Astrocyte of the spinal cord (primary cell): ENCODE data around the gene SUPT20H.

Experiments used
- DNase-seq: peaks from one replicate; pipeline ENCODE4 v3.0.0; 2011; ENCODE audit warnings: low read depth, low spot score
- H3K4me3 ChIP-seq: 2 replicates; pipeline ENCODE4 v1.5.1; 2011; ENCODE audit warnings: low read depth, mild to moderate bottlenecking, low read length, moderate library complexity
- in situ Hi-C: cut with HindIII; loops from 2 replicates; pipeline ENCODE4 v1.10.0; 2017; ENCODE audit warnings: low sequenced_read_pairs
- TF ChIP-seq, protein P1 (sequence below): IDR thresholded peaks from 2 replicates; pipeline ENCODE4 v1.5.1; 2012; ENCODE audit warnings: low read depth, mild to moderate bottlenecking, low read length, inconsistent platforms

SUPT20H gene

DNA sequence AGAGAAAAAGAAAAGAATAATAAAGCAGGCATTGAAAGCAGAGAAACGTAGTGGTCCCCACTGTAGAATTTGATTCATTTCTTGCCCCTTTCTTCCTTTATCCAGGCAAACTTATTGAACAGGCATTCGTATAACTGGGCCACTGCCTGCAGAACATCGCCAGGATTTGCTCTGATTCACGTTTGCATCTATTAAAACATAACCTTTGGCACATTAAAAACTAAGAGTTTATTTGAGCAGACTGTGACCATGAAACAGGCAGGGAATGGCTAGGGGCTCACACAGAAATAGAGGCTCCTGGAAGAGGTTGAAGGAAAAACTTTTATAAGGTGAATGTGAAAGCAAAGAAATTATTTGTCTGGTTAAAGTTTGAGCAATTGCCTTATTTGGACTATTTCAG is 12.5 kb upstream of the SUPT20H start:
- no peak for DNase-seq
- in situ Hi-C loops = no loop called here
- no peak overlapping the region for H3K4me3 ChIP-seq
- TF ChIP-seq, protein P1, sequence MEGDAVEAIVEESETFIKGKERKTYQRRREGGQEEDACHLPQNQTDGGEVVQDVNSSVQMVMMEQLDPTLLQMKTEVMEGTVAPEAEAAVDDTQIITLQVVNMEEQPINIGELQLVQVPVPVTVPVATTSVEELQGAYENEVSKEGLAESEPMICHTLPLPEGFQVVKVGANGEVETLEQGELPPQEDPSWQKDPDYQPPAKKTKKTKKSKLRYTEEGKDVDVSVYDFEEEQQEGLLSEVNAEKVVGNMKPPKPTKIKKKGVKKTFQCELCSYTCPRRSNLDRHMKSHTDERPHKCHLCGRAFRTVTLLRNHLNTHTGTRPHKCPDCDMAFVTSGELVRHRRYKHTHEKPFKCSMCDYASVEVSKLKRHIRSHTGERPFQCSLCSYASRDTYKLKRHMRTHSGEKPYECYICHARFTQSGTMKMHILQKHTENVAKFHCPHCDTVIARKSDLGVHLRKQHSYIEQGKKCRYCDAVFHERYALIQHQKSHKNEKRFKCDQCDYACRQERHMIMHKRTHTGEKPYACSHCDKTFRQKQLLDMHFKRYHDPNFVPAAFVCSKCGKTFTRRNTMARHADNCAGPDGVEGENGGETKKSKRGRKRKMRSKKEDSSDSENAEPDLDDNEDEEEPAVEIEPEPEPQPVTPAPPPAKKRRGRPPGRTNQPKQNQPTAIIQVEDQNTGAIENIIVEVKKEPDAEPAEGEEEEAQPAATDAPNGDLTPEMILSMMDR = no peak

DNA sequence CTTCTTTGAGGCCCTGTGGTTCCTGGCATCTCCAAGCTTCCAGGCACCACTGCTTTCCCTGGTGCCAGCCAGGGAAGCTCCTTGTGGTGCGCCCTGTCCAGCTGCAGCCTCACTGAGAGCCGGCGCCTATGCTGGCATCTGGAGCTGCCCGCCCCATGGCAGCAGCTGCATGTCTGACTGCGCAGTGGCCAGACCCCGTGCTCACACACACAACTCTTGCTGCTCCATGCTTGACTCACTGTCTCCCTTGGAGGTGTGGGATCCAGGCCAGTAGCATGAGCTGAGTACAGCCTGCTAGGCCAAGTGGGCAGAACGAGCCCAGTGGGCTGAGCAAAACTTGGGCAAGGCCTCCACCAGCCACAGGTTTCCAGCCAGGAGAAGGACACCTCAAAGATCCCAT is 11.5 kb upstream of the SUPT20H start:
- no peak overlapping the region for H3K4me3 ChIP-seq
- TF ChIP-seq, protein P1 = no peak
- DNase-seq = no peak
- in situ Hi-C loops = no loop called here

DNA sequence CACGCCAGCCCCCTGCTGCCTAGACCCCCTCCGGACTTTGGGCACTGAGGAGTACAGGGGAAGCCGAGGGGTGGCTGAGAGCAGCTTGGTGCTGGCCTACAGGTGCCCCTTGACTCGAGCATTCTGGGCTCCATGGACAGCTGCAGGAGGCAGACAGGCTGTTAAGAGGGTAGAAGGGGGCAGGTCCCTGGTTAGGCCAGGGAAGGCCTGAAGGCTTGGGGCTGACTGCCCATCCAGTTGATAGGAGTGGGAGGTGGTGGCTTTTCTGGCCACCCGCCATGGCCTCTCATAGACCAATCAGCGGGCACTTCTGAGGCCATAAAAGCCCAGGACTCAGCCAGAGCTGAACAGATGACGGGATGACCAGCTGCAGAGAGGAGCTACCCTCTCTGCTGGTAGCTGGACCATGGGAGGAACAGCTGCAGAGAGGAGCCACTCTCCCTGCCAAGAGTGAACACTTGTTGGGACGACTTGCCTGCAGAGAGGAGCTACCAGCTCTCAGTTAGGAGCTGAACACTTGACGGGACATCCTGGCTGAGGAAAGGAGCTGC is 10.7 kb upstream of the SUPT20H start:
- in situ Hi-C loops = no loop called here
- H3K4me3 ChIP-seq = no peak overlapping the region
- TF ChIP-seq, protein P1 = no peak
- DNase-seq = no peak

DNA sequence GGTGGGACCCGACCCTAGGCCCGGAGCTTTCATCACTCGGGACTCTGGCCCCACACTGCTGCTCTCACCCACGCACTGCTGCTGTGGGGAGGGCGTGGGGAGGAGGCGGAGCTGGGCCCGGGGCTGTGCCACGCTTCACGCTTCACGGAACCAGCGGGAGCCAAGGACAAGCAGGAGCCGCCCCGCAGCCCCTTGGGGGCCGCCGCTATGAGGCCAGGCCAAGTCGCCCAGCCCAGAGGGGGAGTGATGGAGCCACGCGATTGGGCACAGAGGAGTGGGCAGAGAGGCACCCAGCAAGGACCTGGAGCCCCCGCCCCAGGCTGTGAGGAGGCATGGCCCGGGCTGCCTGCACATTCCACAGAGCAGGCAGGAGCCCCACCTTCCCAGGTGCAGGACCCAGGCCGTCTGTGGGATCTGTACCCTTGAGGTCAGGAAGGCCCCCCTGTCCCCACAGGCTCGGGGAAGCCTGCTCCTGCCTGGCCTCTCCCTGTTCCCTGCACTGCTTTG is 10.2 kb upstream of the SUPT20H start:
- no peak for DNase-seq
- in situ Hi-C loops = no loop called here
- TF ChIP-seq, protein P1 = no peak
- no peak overlapping the region for H3K4me3 ChIP-seq

DNA sequence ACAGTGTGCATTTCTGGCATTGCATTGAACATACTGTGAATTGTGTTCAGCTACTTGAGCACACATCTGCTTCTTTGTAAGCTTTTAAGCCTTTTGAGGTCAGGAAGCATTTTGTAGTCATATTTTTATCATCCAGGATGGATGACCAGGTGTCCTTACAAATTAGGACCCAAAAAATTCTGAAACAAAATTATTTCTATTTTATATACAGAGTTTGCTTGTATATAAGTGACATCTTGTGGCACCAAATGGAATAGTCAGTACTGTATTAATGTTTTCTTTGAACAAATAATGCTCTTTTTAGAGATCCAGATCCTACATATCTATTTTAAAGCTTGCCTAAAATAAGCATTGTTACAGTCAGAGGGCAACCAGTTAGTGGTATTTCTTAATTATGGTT is 9.5 kb upstream of the SUPT20H start:
- TF ChIP-seq, protein P1 = peak; percentile 18
- DNase-seq = peak; percentile 16
- no peak overlapping the region for H3K4me3 ChIP-seq
- in situ Hi-C loops = no loop called here

DNA sequence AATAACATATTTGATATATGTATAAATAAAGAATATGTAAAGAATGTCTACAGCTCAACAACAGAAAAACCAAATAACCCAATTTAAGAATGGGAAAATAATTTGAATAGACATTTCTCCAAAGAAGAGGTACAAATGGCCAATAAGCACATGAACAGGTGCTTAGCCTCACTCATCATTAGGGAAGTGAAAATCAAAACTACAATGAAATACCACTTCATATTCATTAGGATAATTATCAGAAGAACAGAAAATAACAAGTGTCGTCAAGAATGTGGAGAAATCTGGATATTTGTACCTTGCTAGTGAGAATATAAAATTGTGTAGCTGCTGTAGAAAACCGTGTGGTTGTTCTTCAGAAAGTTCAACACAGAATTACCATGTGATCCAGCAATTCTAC is 8.4 kb upstream of the SUPT20H start:
- no peak for DNase-seq
- H3K4me3 ChIP-seq = no peak overlapping the region
- in situ Hi-C loops = no loop called here
- TF ChIP-seq, protein P1 = no peak
